ENCODE measurements around the gene FOXO1. TPM values are rescaled to one million over a fixed set of nuclear protein-coding genes. Genes with fewer than 3 reads are reported as not detected.

The FOXO1 gene
- total RNA-seq, 1 experiment from 2014 or later = 3.9 TPM

- no peak for DNase-seq (ENCODE audit: extremely low read depth, low read depth)
These were observed 26.2 kb downstream of the FOXO1 start for GRCh38 chr13:40640202-40640601.

DNA sequence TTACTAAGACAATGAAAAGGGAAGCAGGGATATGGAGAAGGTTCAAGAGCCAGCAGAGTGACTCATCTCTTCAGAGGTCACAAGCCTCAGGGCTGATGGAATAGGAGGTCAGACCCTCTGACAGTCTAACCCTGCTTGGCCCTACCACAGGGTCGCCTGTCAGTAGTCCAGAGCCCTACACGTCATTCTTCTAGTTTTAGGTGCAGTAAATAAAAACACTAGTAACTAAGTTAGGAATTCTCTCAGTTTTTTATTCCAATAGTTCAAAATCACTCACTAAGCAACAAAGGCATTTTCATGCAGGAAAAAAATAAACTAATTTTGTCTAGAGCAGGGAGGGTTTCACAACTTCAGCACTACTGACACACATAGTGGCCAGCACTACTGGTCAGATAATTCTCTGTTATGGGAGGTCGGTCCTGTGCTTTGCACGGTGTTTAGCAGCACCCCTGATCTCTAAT lies 27.2 kb downstream of the FOXO1 start:
- no peak for DNase-seq (ENCODE audit: extremely low read depth, low read depth)

- no peak for DNase-seq (ENCODE audit: extremely low read depth, low read depth)
These were observed 28.8 kb downstream of the FOXO1 start for GRCh38 chr13:40637643-40638042.

DNA sequence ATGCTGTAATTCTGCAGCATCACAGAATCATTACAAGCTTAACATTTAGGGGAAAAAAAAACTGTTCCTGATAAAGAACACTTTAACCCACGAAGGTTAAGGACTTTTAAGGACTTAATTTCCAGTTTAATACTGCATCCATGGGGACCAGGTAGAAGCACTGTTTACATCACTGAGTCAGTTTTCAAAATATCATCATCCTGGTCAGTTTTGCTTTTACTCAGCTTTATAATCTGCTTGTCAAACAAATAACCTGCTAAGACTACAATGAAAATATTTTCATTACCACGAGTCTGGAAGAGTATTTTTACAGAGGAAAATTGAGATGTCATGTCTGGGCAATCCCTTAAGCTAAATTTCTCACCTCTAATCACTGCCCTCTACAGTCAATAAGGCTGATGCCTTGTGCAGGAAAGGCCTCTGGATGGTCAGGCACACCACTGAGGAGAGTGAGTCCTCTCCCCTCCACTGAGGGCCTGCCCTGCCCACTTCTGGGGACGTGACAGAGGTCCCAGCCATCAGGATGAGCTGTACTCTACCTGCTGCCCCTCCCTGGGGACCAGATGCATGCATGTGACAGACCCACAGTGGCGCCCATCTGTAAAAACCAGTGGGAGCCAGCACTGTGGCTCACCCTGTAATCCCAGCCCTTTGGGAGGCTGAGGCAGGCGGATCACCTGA lies 31.0 kb downstream of the FOXO1 start:
- DNase-seq (ENCODE audit: extremely low read depth, low read depth) = no peak

DNA sequence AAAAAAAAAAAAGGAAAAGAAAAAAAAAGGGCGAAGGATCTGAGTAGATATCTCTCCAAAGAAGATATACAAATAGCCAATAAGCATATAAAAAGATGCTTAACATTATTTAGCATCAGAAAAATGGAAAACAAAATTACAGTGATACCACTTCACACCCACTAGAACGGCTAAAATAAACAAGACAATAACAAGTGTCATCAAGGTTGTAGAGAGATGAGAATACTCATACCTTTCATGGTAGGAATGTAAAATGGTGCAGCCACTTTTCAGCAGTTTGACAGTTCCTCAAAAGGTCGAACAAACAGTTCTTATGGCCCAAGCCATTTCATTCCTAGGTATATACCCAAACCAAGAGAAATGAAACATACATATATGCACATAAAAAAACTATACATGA lies 33.5 kb downstream of the FOXO1 start:
- no peak for DNase-seq (ENCODE audit: extremely low read depth, low read depth)

- no peak for DNase-seq (ENCODE audit: extremely low read depth, low read depth)
These were observed 34.8 kb downstream of the FOXO1 start for GRCh38 chr13:40631605-40632004.

DNA sequence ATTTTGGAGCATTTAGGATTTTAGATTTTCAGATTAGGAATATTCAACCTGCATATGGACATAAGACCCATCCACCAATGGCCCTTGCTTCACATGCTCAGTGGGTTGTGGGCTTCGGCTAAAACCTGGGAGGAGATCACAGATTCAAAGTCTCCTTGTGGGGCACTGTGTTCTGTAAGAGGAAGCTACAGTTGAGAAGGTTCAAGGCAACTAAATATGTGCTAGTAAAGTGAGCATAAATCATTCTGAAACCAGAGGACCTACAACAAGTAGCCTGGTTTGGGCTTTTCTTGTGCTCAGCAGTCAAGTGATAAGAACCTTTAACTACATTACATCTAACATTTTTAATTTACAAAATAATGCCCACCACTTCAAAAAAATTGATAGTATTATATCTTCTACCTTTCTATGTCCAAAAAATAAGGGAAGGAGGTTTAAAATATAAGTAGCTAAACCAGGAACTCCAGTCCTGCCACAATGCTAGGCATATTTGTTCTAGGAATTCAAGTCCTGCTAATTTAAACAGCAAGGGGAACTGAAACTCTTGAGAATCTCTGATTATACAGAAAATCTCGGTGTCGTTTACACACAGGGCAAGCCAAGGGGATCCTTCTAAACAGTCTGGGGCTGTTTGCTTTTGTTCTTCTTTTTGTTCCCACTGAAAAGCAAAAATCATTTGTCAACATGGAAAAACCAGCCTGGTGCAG lies 36.6 kb downstream of the FOXO1 start:
- DNase-seq (ENCODE audit: extremely low read depth, low read depth) = no peak

DNA sequence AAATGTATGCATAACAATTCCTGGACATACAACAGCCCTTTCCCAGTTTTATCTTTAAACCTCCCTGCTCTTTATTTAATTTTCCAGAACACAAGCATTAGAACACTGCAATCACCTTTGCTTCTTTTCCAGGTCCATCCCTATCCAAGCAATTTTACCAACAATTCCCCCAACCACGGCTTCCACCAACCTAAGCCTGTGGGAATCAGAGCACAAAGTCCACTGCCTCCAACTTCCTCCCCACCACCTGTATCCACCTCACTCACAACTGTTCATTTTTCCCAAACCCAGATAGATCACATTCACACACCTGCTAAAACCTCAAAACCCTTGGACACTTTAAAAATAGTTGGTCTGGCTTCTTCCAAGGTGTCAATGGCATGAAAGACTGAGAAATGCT lies 39.5 kb downstream of the FOXO1 start:
- DNase-seq (ENCODE audit: extremely low read depth, low read depth) = no peak

- no peak for DNase-seq (ENCODE audit: extremely low read depth, low read depth)
These were observed 39.9 kb downstream of the FOXO1 start for GRCh38 chr13:40626561-40626960.

DNA sequence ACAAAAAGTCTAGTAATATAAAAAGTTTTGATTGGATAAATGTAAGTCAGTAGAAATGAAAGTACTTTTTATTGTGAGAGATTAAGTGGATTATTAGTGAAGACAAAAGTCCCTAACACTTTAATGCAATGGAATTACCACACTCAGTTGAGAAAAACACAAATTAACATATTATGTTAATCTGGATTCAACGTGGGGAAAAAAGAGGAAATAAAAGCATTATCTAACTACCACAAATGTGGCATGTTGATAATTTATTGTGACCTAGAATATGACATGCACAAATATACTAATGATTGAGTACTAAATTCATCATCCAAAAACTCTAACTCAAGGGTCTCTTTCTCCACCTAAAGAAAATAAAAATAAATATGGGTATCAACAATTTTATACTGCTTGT lies 41.5 kb downstream of the FOXO1 start:
- DNase-seq (ENCODE audit: extremely low read depth, low read depth) = no peak

GRCh38 chr13:40624383-40624782 lies 42.1 kb downstream of the FOXO1 start:
- DNase-seq (ENCODE audit: extremely low read depth, low read depth) = no peak

DNA sequence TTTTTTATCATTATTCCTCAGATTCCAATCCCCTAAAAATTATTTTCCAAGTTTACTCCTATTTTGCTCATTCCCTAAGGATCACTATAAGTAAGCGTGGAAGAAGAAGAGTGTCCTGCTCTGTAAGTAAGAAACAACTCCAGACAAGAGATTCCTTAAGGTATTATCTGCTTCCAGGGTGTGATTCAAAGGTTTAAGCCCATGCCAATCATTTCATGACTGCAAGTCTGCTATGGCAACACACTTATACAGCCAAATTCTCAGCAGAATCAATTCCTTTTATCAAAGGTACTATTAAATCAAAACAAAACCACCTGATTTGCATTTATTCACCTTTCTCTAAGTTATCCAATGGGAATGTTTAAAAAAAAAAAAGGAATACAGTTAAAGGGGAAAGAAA lies 43.7 kb downstream of the FOXO1 start:
- no peak for DNase-seq (ENCODE audit: extremely low read depth, low read depth)

DNA sequence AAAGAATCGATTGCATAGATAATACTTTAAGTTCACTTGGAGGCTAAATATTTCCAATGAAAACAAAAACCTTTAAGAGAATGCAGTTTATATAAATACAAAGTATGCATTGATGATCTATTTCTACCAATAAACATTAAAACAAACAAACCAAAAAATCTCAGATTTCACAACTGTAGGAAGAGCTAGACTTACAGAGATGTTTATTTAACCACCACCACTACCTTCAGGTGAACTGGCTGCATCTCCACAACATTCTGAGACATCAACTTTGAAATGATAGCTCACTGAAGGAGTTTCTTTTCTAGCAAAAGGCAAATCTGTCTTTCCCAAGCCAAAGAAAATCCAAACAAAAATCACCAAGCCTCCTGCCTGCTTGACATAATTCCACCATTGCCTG lies 44.2 kb downstream of the FOXO1 start:
- DNase-seq (ENCODE audit: extremely low read depth, low read depth) = no peak

GRCh38 chr13:40619479-40619814 lies 47.0 kb downstream of the FOXO1 start:
- DNase-seq (ENCODE audit: extremely low read depth, low read depth) = no peak

DNA sequence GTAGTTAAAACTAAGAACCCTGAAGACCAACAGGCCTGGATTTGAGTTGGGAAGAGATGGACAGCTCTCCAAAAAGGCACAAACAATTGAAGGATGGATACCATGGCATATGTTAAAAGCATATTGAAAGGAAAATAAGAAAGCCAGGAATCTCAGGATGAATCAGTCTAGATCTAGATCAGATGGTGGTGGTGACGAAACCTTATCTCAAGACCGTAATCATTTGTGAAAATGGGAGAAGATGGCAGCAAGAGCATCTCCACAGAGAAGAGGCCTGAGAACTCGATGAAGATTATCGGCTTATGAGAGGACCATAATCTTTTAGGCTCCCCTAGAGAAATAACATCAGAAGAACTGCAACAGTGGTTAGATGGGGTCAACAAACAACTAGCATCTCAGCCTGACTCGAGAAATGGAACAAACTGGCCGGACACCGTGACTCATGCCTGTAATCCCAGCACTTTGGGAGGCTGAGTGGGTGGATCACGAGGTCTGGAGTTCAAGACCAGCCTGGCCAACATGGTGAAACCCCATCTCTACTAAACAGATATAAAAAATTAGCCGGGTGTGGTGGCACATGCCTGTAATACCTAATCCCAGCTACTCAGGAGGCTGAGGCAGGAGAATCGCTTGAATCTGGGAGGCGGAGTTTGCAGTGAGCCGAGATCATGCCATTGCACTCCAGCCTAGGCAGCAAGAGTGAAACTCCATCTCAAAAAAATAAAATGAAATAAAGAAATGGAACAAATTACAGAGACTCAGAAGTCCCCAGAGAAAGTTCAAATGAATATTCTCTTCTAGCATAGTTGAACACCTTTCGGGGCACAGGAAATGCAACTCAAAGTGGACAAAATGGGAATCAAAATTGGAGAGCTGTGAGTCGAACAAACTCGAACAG lies 47.6 kb downstream of the FOXO1 start:
- no peak for DNase-seq (ENCODE audit: extremely low read depth, low read depth)

DNA sequence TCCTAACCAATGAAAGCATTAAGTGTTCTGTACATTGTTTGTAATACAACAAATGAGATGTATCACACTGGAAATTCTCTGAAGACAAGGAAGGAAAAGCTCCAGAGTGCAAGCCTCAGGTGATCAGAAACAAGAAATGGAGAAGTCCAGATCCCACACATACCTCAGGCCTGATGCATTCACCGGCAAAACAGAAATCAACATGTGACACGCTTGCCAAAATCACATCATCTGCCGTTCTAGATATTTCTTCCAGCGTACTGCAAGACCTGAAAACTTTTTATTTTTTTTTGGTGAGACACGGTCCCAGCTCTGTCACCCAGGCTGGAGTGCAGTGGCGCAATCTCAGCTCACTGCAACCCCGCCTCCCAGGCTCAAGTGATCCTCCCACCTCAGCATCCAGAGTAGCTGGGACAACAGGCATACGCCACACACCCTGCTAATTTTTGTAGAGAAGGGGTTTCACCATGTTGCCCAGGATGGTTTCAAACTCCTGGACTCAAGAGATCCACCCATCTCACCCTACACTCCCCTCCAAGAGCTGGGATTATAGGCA lies 48.6 kb downstream of the FOXO1 start:
- DNase-seq (ENCODE audit: extremely low read depth, low read depth) = no peak

- DNase-seq (ENCODE audit: extremely low read depth, low read depth) = no peak
These were observed 50.8 kb downstream of the FOXO1 start for GRCh38 chr13:40615619-40616018.

DNA sequence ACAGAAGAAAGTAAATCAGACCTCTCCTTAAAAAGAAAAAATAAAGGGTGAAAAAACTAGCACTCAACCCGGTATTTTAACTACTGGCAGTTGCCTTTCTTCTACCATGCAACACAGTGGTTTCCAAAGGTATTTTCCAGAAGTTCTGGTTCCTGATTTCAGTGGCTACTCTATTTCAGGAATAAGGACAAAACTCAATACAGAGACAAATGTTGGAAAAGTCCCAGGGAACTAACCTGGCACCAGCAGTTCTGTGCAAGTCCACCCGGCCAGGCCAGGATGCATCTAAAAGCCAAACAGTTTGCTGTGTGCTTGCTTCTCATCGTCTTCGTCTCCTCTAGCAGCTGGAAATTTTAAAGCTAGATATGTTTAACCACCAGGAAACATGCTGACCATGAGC lies 52.5 kb downstream of the FOXO1 start:
- DNase-seq (ENCODE audit: extremely low read depth, low read depth) = no peak

GRCh38 chr13:40613192-40613818 lies 53.1 kb downstream of the FOXO1 start:
- DNase-seq (ENCODE audit: extremely low read depth, low read depth) = no peak

- no peak for DNase-seq (ENCODE audit: extremely low read depth, low read depth)
These were observed 54.4 kb downstream of the FOXO1 start for GRCh38 chr13:40612041-40612440.

DNA sequence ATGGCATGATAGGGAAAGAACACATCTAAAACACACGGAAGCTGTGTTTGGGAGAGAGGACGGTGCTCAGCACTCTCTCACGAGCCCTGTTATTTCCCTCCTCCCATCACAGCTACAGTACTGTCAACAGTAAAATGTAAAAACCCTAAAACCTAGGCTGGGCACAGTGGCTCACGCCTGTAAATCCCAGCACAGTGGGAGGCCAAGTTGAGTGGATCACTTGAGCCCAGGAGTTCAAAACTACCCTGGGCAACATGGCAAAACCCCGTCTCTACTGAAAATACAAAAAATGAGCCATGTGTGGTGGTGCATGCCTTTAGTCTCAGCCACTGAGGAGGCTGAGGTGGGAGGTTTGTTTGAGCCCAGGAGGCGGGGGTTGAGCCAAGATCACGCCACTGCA lies 54.8 kb downstream of the FOXO1 start:
- no peak for DNase-seq (ENCODE audit: extremely low read depth, low read depth)
